GM12874 (cell line): Measurements from ENCODE around the gene BFAR.

Source experiments
- TF ChIP-seq, protein P1 (sequence below): IDR thresholded peaks from 2 replicates; pipeline ENCODE4 v1.5.1; 2011; ENCODE audit warnings: low read depth, mild to moderate bottlenecking, control low read depth, low read length, moderate library complexity; ENCODE audit not compliant: insufficient read depth

The BFAR gene

DNA sequence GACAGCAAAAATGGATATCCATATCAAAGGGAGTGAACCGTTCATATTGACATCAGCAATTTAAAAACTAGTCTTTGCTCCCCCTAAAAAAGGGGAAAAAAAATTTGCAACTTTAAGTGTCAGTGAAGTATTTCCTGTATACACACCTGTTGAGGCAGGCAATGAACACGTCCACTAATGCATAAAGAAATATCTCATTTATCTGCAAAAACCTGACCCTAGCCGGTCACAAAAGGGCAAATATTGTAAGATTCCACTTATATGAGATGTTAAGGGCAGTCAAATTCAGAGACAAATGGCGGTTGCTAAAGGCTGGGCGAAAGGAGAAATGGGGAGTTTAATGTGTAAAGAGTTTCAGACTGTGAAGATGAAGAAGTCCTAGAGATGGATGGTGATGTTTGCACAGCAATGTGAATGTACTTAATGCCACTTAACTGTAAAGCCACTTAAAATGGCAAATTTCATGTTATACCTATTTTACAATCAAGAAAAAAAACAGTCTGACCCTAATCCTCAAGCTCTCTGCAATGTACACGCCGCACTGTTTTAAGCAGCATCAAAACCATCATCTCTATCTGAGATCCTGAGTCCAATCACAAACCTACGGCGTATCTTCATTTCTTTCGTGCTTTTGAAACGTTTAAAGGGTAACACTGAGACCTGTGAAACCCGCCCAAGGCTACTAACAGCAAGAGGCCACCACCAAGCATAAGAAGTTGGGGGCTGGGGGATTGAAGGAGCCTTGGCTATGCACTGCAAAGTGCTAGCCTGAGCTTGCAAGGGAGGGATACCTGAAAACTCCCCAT, 3.7 kb upstream of the BFAR start:
- TF ChIP-seq, protein P1, sequence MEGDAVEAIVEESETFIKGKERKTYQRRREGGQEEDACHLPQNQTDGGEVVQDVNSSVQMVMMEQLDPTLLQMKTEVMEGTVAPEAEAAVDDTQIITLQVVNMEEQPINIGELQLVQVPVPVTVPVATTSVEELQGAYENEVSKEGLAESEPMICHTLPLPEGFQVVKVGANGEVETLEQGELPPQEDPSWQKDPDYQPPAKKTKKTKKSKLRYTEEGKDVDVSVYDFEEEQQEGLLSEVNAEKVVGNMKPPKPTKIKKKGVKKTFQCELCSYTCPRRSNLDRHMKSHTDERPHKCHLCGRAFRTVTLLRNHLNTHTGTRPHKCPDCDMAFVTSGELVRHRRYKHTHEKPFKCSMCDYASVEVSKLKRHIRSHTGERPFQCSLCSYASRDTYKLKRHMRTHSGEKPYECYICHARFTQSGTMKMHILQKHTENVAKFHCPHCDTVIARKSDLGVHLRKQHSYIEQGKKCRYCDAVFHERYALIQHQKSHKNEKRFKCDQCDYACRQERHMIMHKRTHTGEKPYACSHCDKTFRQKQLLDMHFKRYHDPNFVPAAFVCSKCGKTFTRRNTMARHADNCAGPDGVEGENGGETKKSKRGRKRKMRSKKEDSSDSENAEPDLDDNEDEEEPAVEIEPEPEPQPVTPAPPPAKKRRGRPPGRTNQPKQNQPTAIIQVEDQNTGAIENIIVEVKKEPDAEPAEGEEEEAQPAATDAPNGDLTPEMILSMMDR: no peak

DNA sequence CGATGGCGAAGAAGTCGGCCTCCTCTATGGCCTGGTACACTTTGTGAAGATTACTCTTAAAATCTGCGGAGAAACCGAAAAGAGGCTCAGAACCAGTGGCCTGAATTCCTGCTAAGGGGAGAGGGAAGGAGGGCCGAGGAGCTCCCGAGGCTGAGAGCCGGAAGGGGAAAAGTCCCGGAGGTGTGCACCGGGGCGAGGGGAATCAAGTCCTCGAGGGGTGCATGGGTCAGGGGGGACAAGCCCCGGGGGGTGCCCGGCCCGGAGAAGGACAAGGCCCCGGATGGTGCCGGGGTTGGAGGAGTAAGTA, 3.2 kb upstream of the BFAR start:
- TF ChIP-seq, protein P1: no peak

DNA sequence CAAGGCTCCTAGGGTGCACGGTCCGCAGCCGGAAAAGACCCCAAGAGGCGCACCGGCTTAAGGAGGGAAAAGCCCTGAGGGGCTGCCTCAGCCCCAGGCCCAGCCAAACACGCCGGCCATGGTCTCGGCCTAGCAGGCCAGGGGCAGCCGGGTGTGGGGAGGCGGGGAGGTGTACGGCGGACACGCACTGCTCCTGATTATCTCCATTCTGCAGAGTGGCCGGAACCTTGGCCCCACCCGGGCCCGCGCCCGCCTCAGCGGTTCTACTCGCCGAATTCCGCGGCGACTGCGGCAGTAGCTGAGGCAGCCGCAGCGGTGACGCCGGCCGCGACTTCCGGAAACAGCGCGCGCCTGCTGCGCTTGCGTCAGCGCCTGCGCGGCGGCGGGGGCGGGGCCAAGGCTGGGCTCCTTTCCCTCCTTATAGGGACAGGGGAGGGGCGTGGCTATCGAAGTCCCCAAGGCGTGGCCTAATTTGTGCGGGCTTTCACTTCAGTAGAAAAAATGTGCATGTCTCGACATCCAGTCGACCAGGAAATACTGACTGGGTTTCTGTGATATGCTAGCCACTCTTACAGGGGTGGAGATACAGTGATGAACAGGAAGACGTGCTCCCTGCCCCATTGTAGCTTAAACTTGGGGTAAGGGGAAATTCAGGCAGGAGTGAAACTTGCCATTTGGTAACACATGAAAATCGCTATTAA, 2.7 kb upstream of the BFAR start, which contains the start of gene PARN:
TSS of gene PARN (minus strand) at position 342 of the 701 bp plus-strand sequence. CDS start at position 207, 135 bp downstream.
- TF ChIP-seq, protein P1: no peak

DNA sequence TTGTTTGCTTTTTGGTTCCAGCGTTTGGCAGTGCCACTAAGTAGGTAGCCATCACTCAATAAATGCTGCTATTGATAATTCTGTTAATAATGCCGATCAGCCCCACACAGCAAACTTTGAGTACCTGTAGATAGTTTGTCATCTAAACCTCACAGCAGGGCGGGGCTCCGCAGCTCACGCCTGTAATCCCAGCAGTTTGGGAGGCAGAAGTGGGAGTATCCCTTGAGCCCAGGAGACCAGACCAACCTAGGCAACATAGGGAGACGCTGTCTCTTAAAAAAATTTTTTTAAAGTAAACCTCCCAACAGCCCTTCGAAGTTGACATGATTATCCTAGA, 1.6 kb downstream of the BFAR start:
- TF ChIP-seq, protein P1: no peak

DNA sequence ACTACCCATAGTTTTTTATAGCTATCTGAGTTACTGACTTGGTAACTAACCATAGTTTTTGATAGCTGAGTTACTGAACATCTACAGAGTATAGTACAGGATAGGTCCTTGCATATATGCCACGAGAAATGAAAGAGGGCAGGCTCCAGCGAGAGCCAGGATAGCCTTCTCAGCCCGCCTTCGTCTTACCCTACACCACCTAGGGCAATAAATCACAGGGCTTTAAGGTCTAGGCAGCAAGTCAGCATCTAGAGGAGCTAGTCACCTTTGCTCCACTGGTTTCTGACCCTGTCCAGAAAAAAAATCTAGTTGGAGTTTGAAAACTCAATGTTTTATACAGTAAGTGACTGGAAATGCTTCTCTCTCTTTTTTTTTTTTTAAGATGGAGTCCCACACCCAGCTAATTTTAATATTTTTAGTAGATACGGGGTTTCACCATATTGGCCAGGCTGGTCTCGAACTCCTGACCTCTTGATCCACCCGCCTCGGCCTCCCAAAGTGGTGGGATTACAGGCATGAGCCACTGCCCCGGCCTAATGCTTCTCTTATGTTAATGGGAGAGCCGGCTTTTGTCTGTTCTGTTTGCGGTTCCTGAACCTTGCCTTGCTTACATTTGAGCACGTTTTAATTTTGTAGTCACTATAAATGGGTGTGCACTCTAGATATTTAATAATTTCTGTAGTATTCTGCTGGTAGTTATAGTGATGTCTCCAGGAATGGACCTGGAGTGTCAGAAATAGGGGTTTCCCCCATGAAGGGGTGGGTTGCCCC, 2.8 kb downstream of the BFAR start:
- TF ChIP-seq, protein P1: no peak

DNA sequence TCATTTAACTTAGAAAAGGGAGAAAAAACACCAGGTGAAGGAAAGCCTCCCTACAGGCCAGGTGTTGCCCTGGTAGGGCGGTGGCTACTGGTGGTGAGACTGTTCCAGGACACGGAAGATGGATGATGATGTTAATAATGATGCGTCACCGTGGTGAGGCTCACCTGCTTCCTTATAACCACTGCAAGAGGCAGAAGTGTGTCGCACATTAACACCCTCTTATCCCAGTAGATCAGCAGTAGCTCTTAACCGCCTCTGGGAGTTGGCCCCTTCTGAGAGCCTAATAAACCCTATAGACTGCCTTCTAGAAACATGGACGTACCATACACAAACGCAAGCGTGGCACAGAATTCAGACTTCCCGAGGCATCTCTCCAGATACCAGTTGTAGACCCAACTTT, 7.8 kb downstream of the BFAR start:
- TF ChIP-seq, protein P1: no peak

DNA sequence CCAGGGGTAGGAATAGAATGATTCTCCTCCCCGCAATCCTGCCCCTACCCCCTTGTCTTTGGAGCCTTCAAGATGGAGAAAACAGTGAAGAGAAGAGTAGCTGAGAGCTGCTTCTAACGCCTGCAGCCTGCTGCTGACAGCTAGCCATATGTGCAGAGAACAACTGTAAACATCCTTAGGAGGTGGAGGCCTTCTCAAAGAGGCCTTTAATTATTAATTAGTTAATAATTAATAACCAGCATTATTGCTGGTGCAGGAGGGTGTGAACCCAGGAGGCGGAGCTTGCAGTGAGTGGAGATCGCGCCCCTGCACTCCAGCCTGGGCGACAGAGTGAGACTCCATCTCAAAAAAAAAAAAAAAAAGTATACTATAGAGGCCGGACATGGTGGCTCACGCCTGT, 8.5 kb downstream of the BFAR start:
- TF ChIP-seq, protein P1: no peak
